Tibial nerve (tissue), 4 donors: ENCODE results near the gene AGFG2. TPM values are rescaled to one million over a fixed set of nuclear protein-coding genes. Genes with fewer than 3 reads are reported as not detected.
"Not testable (repeated sequence)": the region's sequence is repeated elsewhere in the genome, so short reads cannot be mapped to it uniquely, and the experiment has no call there.

ENCODE experiments used
- DNase-seq, 2 donors: peaks; one replicate each; pipeline ENCODE4 v3.0.0-alpha.2; 2019; ENCODE audit warnings: low spot score in 2 of 2
- H3K27ac ChIP-seq, 4 donors: fragments of 200-600 bp; sonication (generic) in 3 of 4; one replicate each; pipeline ENCODE4 v1.5.1; 2017 to 2019; ENCODE audit warnings: mild to moderate bottlenecking in 1 of 4
- H3K27me3 ChIP-seq, 2 donors: fragments of 200-600 bp; sonication (generic) in 1 of 2; one replicate each; pipeline versions ENCODE4 v1.5.1 to v1.6.0; 2017 to 2019
- H3K36me3 ChIP-seq, 3 donors: fragments of 200-600 bp; sonication (generic); one replicate each; pipeline ENCODE4 v1.5.1; 2018 to 2019
- H3K4me1 ChIP-seq, 4 donors: fragments of 200-600 bp; sonication (generic) in 3 of 4; one replicate each; pipeline ENCODE4 v1.5.1; 2017 to 2019
- H3K4me3 ChIP-seq, 4 donors: fragments of 200-600 bp; sonication (generic) in 3 of 4; one replicate each; pipeline ENCODE4 v1.5.1; 2017 to 2019; ENCODE audit warnings: mild to moderate bottlenecking in 1 of 4, moderate library complexity in 1 of 4
- H3K9me3 ChIP-seq, 4 donors: fragments of 200-600 bp; sonication (generic) in 3 of 4; one replicate each; pipeline ENCODE4 v1.5.1; 2017 to 2019
- EP300 ChIP-seq, 2 donors: sonication (generic); formaldehyde crosslinking; IDR thresholded peaks; one replicate each; pipeline ENCODE4 v1.6.1; 2017; ENCODE audit warnings: antibody characterized with exemption in 2 of 2, mild to moderate bottlenecking in 1 of 2
- POLR2A ChIP-seq, 2 donors: fragments of 450-650 bp; IDR thresholded peaks; one replicate each; pipeline ENCODE4 v1.6.1; 2017; ENCODE audit warnings: antibody characterized with exemption in 2 of 2, mild to moderate bottlenecking in 2 of 2, moderate library complexity in 2 of 2
- WGBS, 2 donors: methylation state at CpG; one replicate each; pipeline ENCODE4 v1.1.5; 2018; 5-methylcytosine and 5-hydroxymethylcytosine counted together
- total RNA-seq, 4 donors: library from RNA; depleted of rRNA; stranded (reverse); fragments of >200 nt; gene quantifications; one replicate each; pipeline ENCODE4 v1.1.0, GENCODE V29; 2016
- TF ChIP-seq, protein P1 (sequence below), 5 experiments: fragments of 200-600 bp in 3 of 5; fragments of 450-650 bp in 2 of 5; sonication (generic) in 3 of 5; IDR thresholded peaks; one replicate each; pipeline ENCODE4 v1.5.1; 2016 to 2019; ENCODE audit warnings: antibody characterized with exemption in 5 of 5, mild to moderate bottlenecking in 3 of 5, moderate library complexity in 2 of 5

Gene AGFG2
- total RNA-seq, 4 donors from 2014 or later: 17.1 to 54.6 (median 35.0) TPM

DNA sequence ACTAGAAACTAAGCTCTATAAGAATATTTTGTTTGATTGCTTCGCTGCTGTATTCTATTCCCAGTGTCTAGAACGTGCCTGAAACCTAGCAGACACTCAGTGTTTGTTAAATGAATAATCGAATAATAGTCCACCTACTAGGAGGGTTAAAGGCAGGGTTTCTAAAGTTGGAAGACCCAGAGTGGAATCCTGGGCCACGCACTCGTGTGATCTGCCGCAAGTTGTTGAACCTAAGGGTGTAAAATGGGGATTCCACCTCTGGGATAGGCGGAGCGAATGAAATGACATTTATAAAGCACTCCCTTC lies 702 bp upstream of the AGFG2 start:
- WGBS, 2 donors: 8% methylated on average over 8 of the region's 8 CpGs

DNA sequence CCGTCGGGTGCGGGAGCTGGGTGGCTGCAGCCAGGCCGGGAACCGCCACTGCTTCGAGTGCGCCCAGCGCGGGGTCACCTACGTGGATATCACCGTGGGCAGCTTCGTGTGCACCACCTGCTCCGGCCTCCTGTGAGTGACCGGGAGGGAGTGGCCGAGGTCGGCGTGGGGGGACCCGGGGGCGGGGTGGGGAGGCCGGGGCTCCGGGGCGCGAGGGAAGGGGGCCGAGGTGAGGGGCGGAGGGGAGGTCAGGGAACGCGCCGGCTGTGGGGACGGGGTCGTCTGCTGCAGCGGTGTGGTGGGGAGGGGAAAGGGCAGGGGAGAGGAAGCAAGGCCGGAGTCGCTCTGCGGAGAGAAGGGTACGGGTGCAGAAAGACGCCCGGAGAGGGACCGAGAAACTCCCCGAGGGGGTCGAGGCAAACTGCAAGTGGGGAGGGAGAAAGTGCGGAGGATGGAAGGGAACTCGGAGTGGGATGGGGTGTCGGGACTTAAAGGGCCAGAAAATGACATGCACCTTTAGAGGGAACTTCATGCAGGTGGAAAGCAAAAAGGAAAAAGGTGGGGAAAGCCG lies 518 bp downstream of the AGFG2 start:
- WGBS, 2 donors: 1 to 2% methylated on average over 43 to 44 of the region's 44 CpGs
- Histone ChIP-seq H3K4me1 (peaks cover 0 to 59% (median 27%) of the 10 kb centered on the region in 4 donors), H3K9me3 (no peaks in the 10 kb centered on the region), H3K36me3 (no peaks in the 10 kb centered on the region), H3K4me3 (peak overlapping the region; percentile 67 to 94 (median 84)), H3K27ac (peak overlapping the region; percentile 53 to 91 (median 84)), H3K27me3 (no peaks in the 10 kb centered on the region)
- DNase-seq: no peak
- TF ChIP-seq EP300 (IDR thresholded peaks at IDR 0.05): no peak
- TF ChIP-seq, protein P1, sequence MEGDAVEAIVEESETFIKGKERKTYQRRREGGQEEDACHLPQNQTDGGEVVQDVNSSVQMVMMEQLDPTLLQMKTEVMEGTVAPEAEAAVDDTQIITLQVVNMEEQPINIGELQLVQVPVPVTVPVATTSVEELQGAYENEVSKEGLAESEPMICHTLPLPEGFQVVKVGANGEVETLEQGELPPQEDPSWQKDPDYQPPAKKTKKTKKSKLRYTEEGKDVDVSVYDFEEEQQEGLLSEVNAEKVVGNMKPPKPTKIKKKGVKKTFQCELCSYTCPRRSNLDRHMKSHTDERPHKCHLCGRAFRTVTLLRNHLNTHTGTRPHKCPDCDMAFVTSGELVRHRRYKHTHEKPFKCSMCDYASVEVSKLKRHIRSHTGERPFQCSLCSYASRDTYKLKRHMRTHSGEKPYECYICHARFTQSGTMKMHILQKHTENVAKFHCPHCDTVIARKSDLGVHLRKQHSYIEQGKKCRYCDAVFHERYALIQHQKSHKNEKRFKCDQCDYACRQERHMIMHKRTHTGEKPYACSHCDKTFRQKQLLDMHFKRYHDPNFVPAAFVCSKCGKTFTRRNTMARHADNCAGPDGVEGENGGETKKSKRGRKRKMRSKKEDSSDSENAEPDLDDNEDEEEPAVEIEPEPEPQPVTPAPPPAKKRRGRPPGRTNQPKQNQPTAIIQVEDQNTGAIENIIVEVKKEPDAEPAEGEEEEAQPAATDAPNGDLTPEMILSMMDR (IDR thresholded peaks at IDR 0.05): no peak
- no peak for TF ChIP-seq POLR2A (IDR thresholded peaks at IDR 0.05)

More for the DNA sequence above, 702 bp upstream of the AGFG2 start:
- no peaks in the 10 kb centered on the region for H3K9me3 ChIP-seq
- TF ChIP-seq POLR2A (IDR thresholded peaks at IDR 0.05) (no peak), EP300 (IDR thresholded peaks at IDR 0.05) (no peak)
- TF ChIP-seq, protein P1 (IDR thresholded peaks at IDR 0.05): no peak
- no peak for DNase-seq
- no peaks in the 10 kb centered on the region for H3K27me3 ChIP-seq
- H3K36me3 ChIP-seq: no peaks in the 10 kb centered on the region
- H3K4me3 ChIP-seq: peak overlapping the region in 3 of 4 donors; percentile 1 to 39 (median 36)
- H3K27ac ChIP-seq: peak overlapping the region; percentile 33 to 72 (median 58)
- peaks cover 0 to 47% (median 16%) of the 10 kb centered on the region in 4 donors for H3K4me1 ChIP-seq

DNA sequence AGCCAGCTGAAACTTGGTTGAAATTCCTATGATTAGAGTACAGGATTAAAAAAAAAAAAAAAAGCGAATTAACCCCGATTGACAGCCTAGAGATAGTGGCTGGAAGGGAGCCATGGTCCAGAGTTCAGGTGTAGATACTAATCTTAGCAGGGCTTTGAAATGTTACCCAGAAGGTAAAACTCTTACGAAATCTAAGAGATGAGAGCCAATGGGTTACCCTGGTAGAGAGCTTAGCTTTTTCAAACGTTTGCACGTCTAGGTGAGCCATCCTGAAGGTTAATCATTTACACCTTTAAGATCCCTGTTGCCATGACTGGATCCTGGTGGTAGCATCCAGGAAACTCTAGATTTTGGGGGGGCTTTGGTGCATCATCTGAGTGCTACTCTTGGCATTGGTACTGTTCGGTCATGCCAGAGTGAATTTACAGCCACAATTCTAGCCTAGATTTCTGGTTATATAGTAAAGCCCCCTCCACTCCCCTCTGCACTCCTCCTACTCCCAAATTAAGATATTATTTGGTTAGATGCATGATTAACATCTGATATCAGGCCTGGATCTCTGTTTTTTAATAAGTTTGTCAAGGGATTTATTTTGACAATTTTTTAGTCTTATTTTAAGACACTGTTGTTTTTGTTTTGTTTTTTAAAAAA lies 1.2 kb downstream of the AGFG2 start:
- no peaks in the 10 kb centered on the region for H3K36me3 ChIP-seq
- peak overlapping the region in 2 of 4 donors; percentile 89 to 91 for H3K27ac ChIP-seq
- peaks cover 0 to 66% (median 34%) of the 10 kb centered on the region in 4 donors for H3K4me1 ChIP-seq
- 47 to 52% methylated on average over 6 of the region's 6 CpGs for WGBS, 2 donors
- no peaks in the 10 kb centered on the region for H3K27me3 ChIP-seq
- no peak for DNase-seq
- H3K4me3 ChIP-seq: peak overlapping the region; percentile 67 to 94 (median 84)
- TF ChIP-seq POLR2A (IDR thresholded peaks at IDR 0.05) (no peak), EP300 (IDR thresholded peaks at IDR 0.05) (no peak)
- TF ChIP-seq, protein P1 (IDR thresholded peaks at IDR 0.05): no peak
- no peaks in the 10 kb centered on the region for H3K9me3 ChIP-seq

DNA sequence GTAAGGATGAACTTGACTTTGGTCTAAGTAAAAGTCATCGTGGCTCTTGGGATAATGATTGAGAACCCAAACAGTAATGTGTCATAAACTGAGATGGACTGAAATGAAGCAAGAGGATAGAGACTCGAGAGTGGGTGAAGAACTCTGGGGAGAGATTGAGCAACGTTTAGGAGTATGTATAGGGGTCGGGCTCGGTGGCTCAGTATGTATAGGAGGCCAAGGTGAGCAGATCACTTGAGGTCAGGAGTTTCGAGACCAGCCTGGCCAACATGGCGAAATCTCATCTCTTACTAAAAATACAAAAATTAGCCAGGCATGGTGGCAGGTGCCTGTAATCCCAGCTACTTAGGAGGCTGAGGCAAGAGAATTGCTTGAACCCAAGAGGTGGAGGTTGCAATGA lies 2.3 kb downstream of the AGFG2 start:
- Histone ChIP-seq H3K4me1 (peaks cover 0 to 77% (median 45%) of the 10 kb centered on the region in 4 donors), H3K27ac (peak overlapping the region in 2 of 4 donors; percentile 15 to 34)
- not testable (repeated sequence) for H3K4me3 ChIP-seq, DNase-seq, H3K9me3 ChIP-seq, H3K27me3 ChIP-seq, H3K36me3 ChIP-seq
- WGBS, 2 donors: 81 to 84% methylated on average over 7 of the region's 7 CpGs

DNA sequence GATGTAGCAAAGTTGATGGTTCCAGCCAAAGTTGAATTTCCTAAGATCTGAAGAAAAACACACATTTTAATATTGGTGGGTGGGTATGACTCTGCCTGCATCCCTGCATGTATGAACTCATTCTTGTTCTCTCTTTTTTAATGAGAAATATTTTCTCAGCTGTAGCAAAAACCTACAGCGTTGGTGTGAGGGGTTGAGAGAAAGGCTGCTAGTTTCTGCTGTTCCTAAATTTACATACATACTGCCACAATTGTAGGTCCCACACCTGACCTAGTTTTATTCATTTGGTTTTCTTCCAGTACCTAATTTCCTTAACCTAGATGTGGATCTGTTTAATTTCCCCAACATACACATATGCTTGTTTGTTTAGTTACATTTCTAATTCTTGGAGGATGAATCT lies 4.6 kb downstream of the AGFG2 start:
- H3K27me3 ChIP-seq: no peaks in the 10 kb centered on the region
- H3K9me3 ChIP-seq: no peaks in the 10 kb centered on the region
- H3K36me3 ChIP-seq: no peaks in the 10 kb centered on the region
- WGBS, 2 donors: 24 to 50% methylated on average over 1 of the region's 1 CpG
- DNase-seq: no peak
- peak overlapping the region; percentile 14 to 92 (median 82) for H3K27ac ChIP-seq
- TF ChIP-seq, protein P1 (IDR thresholded peaks at IDR 0.05): no peak
- TF ChIP-seq EP300 (IDR thresholded peaks at IDR 0.05) (no peak), POLR2A (IDR thresholded peaks at IDR 0.05) (no peak)
- H3K4me3 ChIP-seq: no peak overlapping the region
- H3K4me1 ChIP-seq: peaks cover 4 to 93% (median 62%) of the 10 kb centered on the region in 4 donors
